CD4-positive, alpha-beta T cell treated with Interleukin-12 subunit alpha and Interleukin-12 subunit beta, for 1 hour (primary cell): ENCODE data around the gene FNDC3B.

Experiments used
- DNase-seq: peaks from one replicate; pipeline ENCODE4 v3.0.0-alpha.2; 2020

The FNDC3B gene

DNA sequence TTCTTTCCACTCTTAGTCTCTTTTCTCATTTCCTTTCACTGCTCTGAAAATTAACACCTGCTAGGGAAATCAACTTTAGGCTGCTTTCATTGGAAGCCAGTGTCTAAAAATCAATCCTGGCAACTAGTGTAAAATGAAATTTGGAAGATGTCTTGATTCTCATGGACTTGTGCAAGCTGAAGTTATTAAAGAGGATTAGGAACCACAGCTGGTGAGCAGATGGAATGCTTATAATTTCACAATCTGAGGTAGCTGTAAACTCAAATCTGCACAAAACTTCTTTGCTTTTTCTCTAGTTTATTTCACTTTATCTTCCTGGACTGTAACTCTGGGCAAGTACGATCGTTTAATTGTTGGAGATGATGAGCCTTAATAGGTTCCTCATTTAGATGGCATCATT lies 233.3 kb downstream of the FNDC3B start:
- DNase-seq, result no peak

DNA sequence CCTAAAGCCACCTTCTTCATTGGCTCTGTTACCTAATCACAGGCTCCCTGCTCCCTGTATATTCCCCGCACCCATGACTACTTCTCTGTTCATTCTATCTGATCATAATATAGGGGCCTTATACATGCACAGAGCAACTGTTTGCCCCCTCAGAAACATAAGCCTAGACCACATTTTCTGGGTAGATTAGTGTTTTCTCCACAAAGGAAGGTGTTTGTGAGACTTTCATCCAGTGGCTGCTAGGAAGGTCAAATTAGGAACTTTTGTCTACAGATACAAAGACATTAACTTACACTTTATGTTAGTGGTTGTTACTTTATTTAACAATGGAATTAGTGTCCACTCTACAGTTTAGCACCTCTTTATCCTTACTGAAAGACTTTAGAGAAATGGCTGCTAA lies 234.0 kb downstream of the FNDC3B start:
- DNase-seq, result no peak

DNA sequence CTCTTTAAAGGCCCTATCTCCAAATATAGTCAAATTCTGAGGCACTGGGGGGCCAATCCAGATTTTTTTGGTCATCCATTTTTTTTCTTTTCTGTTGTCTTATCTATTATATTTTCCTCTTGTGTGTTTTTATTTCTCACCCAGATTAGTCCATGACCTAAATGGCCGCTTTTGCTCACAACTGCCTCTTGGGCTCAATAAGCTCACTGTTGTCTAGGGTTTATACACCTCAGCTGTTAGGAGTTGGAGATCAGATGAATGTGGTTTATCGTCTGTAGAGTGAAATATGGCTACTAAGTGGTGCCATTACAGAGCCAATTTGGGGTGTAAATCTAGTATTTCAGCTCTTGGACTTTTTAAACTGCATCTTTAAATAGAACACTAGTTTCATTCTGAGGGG lies 235.5 kb downstream of the FNDC3B start:
- DNase-seq, result no peak

DNA sequence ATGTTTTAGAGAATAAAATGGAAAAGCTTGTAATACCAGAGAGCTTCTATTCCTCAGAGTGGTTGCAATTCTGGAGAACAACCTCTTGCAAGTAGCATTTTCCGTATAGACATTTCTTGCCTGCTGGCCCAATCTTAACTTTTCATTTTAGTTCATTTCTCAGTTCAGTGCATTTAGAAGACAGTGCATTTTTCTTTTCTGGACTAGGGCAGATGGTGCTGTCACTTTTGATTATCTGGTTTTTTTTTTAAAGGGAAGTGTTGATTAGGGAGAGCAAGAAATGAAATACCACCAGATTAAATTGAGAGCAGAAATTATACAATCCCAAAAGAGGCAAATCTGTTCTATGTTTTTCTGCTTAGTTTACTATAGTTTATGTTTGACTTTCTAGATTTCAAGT lies 236.2 kb downstream of the FNDC3B start:
- no peak for DNase-seq

DNA sequence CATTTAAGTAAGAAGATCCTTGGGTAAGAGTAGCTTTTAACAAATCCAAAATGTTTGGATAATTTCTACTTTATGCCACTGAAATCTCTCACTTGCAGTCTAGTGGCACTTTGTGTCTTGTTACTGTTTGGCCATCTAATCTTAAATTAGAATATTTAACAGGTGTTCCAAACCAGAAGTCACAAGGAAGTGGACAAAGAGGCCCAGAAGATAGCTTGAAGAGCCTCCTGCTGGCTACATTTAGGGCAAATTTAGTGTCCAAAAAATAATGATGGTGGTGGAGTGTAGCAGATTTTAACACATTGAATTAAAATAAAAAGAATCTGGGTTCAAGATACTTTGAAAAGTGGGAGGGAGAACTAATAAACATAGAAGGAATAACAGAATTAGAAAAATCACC lies 236.7 kb downstream of the FNDC3B start:
- DNase-seq, result peak; percentile 8

DNA sequence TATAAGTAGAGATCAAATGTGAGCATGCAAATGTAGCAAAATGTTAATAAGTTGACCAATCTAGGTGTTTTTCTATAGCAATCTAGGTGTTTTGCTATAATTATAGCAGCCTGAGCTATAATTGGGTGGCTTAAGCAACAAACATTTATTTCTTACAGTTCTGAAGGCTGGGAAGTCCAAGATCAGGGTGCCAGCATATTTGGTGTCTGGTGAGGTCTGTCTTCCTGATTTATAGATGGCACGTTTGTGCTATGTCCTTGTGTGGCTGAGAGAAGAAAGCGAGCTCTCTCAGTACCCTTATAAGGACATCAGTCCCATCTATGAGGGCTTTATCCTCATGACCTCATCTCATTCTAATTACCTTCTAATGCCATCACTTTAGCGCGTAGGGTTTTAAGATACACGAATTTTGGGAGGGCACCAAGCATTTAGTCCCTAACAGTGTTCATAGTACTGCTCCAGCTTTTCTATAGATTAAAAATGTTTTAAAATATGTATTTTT lies 237.8 kb downstream of the FNDC3B start:
- DNase-seq, result no peak

DNA sequence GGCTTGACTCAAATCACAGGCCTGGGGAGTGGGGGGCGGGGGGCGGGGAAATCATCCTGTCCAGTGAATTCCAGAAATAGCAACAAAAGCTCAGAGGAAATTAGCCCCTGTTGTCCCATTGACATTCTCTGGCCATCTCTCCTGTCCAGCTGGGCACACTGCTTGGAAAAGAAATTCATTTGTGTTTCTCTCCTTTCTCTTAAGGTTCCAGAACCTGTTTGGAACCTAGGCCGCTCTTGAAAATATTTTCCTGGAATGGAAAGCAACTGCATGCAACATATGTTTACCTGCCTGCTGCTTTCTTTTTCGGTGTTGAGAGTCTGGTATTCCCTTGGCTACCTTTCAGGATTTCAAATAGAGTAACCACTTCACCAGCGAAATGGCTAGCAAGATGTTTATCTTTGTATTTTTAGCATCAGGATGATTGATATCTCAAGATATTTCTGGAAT lies 239.8 kb downstream of the FNDC3B start:
- DNase-seq, result no peak

DNA sequence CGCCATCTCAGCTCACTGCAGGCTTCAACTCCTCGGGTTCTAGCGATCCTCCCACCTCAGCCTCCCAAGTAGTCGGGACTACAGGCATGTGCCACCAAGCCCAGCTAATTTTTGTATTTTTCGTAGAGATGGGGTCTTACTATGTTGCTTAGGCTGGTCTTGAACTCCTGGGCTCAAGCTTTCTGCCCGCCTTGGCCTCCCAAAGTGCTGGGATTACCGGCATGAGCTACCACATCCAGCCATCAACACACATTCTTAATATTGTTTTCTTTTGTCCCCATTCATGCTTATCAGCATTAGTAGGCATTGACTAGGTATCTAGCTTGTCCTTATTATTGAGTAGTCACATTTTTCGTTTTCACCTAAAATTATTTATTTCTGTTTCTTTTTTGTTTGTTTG lies 240.6 kb downstream of the FNDC3B start:
- DNase-seq, result no peak

DNA sequence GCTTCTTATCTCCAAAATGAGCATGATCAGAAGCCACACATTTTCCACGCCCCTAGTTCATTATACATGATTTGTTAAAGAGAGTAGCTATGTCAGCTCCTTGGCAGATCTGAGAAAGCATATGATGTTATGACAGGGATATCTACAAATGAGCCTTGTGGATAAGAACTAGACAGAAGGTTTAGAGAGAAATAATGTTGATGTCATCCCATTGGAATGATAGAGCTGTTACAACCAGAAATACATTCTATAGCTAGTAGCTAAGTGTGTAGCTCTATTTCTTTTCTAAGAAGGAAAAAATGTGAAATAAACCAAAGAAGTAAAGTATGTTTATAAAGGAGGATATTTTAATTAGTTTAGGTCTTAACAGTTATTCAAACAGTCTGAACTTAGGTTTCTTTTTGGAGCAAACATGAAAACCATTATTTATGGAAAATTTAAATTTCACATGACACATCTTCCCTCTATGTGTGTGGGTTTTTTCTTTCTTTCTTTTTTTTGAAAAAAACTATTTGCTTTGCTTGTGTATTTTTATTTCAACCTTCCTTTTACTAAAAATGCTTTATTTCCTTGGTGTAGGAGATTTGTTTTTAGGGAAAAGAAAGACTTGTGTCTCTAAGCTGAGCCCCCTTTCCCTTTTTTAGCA lies 241.2 kb downstream of the FNDC3B start:
- DNase-seq, result no peak

DNA sequence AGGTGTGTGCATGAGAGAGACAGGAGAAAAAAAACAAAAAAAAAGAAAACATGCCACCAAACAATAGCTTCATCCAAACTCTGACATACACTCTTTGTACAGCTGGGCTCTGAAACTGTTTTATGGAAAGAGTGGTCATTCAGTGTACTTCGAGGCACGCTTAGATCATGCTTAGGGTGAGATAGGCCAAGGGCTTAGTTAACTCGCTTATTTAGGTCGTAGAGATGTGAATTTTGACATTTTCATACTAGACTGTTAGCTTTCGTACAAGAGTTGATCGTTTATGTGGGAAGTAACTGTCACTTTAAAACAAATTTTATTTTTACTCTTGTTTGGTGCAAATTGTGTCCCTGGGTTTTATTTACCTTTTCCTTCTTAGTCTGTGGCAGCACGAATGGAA lies 242.5 kb downstream of the FNDC3B start:
- no peak for DNase-seq

DNA sequence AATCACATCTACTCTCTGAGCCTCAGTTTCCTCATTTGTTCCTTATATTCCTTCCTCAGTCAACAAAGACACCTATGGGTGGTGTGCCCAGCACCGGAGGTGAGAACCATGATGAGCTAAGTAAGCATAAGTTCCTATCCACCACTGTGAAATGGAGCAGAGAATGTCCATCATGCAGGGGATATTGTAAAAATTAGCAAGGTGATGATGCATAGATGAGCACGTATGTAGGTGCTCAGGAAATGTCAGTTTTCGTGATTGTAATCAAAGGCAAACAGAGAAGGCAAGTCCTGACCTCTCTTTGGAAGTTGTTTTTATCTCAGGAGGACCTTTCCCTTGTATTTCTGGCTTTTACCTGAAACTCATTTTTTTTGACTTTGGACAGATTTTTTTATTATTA lies 243.5 kb downstream of the FNDC3B start:
- DNase-seq, result no peak

DNA sequence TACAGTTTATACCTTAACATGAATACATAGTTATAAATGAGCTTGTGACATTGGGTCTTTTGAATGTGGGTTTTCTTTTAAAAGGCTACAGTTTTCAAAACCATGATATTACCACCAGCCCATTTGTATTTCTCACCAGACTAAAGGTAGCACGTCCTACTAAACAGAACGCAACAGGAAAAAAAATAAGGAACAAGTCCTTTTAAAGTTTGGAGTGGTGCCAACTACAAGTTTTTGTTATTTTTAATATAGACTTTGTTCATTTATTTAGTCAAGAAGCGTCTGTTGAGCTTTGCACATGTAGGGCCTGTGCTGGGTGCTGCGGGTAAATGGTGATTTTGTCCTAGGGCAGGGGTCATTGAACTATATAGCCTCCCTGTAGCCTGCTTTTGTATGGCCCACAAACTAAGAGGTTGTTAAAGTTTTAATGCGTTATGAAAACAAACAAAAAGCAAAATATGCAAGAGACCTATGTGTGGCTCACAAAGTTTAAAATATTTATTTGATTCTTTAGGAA lies 244.5 kb downstream of the FNDC3B start:
- no peak for DNase-seq

DNA sequence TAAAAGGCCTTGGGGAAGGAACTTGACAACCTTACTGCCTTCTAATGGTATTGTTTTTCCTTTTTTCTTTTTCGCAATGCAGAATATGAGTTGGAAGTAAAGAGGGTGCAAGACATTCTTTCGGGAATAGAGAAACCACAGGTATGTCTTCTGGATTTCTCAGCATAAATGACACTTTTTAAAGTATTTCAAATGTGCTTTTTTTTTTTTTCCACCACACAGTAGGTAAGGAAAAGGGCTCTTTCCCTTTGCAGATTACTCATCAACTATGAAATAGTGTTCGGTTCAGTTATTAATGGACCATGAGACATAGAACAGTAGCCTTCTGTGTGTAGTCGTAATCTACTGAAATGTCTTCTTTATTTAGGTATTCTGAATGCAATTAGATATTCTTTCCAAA lies 246.5 kb downstream of the FNDC3B start:
- no peak for DNase-seq

DNA sequence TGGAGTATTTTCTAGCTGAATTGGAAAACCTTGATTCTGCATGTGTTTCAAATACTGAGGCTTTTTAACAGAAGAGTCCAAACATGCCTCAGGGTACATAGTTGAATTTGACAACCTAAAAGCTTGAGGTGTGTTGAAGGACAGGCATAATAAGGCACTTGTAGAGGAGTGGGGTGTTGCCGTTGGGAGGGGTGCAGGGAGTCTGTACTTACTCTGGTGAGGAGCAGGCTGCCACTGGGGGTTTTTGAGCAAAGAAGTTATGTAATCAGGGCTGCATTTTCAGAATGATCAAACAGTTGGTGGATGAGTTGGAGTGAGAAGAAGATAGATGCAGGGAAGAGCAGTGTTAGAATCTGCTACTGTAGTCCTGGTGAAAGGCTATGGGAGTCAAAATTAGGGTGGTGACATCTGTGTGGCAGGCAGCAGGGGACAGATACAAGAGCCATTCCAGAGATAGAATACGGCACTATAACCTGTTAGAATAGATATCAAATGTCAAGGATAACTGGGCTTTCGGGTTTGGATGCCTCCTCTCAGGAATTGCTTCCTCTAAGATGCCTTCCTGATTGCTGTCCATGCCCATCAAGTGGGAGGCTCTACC lies 247.3 kb downstream of the FNDC3B start:
- no peak for DNase-seq

DNA sequence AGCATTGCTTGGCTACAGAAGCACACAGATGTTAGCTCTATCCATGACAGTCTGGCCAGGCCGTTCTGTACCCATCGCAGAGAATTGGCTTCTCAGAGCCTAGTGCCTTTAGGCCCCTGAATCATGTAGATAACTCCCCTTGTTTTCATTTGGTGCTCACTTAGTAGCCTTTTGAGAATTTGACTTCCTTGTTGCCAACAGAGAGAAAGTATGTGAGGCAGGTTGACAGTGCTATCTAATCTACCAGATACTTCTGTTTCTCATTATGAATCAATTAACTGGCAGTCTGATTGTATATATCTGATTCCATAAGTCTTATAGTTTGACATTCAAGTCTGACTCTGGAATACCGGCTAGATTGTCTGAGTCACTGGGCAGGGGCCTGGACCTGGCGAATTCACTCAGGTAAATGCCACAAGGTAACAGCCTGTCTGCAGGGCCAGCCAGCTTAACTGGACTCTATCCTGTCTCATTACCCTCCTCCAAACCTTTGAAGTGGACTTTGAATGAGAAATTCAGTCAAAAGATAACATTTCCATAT lies 248.6 kb downstream of the FNDC3B start:
- no peak for DNase-seq

DNA sequence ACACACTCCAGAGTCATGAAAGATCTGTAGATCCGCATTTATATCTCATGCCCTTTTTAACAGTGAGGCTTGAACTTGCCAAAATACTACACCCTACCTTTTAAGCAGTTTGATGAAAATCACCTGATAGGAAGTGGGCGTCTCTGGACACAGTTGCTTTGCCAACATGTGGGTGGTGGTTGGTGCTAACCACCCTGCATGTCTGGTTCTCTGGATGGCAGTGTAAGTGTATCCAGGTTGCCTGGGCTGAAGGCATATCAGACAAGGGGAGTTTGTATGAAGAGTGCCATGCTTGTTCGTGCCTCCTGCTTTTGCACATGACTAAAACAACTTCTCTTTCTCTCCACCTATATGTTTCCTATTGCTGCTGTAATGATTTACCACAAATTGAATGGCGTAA lies 249.3 kb downstream of the FNDC3B start:
- no peak for DNase-seq

DNA sequence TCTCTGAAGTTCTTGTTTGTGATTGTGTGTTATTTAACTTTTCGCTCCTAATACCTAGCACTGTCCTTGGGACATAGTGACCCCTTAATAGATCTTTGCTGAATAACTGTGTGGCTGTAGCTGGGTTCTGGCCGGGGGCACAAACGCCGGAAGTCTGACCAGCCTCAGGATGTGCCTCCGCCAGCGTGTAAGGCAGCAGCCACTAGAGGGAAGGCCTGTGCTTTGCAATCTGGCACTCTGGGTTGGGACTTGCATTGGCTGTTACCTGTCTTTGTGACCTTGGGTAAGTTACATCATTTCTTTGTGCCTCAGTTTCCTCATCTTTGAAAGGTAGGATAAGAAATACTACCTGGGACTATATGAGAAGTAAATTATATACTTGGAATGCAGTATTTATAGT lies 250.2 kb downstream of the FNDC3B start:
- DNase-seq, result no peak

DNA sequence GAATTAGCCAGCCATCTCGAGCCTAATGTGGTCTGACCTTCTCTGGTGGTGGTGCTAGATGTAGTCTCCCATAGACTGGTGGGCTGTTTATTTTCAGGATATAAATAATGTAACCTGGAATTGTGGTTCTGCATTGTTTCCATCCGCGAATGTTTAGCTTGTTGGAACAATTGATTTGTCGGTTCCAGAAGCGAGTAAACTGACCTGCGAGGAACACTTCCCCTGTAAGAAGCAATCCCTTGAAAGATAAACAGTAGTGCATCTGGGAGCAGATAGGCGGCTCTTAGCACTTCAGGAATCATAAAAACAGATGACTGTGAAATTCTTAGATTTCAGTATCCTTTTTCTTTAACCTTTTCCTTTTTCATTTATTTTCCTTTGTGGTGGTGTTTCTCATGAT lies 251.1 kb downstream of the FNDC3B start:
- DNase-seq, result no peak

DNA sequence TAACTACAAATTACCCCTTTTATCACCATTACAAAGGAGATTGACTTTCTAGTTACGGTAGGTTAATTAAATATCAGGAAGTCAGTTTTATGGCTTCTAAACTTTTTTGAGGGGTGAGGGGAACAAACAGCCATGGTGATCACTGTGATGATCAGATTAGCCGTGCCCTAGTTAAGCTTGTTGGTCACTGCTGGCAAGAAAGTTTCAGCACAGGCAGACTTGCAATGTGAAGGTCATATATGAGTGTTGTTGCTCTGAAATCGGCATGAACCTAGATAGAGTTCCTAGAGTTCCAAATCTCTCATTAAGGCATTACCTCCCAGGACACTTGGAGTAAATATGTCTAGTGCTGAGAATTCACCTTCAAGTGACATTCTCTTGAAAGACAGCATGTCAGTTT lies 252.3 kb downstream of the FNDC3B start:
- DNase-seq, result no peak

DNA sequence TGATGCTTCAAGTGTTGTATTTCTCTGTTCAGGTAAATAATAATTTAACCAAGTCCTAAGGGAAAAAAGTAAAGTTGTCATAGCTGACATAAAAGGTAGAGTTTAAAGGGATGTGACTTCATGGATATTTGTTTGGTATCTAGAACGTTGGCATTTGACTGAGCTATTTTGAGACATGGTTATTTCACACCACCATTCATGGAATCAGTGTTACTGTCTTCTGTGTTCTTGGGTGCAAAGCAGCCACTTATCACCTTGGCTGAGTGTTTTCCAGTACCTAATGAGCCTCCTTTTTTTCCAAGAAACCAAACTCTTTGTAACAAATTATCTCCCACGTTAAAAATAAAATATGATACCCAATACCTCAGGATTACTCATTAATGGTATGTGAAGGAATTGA lies 253.0 kb downstream of the FNDC3B start:
- no peak for DNase-seq

DNA sequence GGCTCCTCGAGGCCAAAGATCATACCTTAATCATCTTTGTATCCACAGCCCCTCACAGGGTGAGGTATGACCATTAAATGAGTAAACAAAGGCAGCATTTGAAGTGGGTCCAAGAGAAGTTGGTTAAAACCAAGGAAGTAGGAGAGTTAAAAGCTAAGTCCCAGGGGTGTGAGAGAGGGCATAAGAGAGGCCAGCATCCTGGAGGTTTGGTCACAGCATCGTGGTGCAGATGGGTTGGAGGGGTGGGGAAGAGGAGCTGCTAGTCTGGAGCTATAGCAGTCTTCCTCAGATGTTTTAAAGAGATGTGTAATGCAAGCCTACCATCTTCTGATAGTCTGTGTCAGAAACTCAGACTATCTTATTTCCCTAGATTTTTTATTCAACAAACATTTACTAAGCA lies 253.7 kb downstream of the FNDC3B start:
- DNase-seq, result no peak

DNA sequence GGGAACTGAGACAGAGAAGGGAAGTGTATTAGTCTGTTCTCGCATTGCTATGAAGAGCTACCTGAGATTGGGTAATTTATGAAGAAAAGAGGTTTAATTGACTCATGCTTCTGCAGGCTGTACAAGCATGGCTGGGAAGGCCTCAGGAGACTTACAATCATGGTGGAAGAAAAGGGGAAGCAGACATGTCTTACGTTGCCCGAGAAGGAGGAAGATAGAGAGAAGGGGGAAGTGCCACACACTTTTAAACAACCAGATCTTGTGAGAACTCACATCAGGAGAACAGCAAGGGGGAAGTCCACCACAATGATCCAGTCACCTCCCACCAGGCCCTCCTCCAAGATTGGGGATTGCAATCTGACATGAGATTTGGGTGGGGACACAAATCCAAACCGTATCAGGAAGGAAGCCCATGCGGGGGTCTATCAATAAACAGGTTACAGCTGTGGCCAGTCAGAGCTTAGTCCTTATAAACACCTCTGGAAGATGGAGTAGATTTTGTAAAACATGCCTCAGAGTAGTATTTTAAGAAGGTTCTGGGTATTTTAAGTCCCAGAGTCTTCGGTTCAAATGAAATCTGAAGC lies 254.9 kb downstream of the FNDC3B start:
- no peak for DNase-seq

DNA sequence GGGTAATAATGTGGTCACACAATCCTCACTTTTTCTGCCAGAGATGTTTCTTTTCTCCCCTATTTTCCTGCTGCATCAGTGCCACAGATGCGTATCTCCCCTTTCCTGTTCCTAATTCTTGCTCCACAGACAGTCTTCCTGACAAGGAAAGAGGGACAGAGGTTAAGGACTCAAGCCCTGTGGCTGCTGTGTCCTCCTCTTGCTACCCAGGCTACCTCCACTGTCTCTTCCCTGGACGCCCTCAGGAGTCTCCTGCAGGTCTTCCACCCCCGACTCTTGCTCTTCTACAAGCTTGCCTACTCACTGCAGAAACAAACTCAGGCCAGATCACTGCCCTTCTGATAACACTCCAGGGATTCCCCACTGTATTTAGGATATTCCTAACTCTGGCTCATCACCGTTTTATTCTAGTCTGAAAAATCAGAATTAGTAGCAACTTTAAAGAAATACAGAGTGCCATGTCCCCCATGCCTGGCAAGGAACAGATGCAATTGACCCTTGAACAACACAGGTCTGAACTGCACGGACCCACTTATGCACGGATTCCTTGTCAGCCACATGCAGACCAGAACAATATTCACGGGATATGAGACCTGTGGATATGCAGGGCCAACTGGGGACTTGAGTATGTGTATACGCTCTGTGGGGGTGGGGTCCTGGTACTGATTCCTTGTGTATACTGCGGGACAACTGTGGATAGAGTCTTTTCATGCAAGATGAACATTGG lies 257.0 kb downstream of the FNDC3B start:
- no peak for DNase-seq

DNA sequence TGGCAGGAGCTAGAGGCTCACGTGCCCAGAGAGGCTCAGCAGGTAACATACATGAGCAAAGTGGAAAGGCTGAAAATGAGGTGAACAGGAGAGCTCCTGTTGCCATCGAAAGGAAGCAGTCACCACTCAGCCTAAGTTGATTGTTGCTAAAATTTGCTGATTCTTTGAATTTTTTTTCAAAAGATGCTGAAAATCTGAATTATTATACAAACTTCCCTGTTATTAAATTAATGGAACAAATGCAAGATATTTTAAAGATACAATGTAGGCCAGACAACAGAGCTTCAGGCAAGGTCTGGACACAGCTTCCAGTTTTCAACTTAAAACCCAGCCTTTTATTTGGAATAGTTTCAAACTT lies 257.6 kb downstream of the FNDC3B start:
- DNase-seq, result no peak
